Keratinocyte (primary cell): ENCODE measurements around the gene SECTM1. TPM values are rescaled to one million over a fixed set of nuclear protein-coding genes. Genes with fewer than 3 reads are reported as not detected.

Source experiments
- DNase-seq: peaks from one replicate; pipeline ENCODE4 v3.0.0-alpha.2; 2011; ENCODE audit warnings: low read depth, missing footprints, low spot score
- FAIRE-seq: peaks from 2 replicates; lab custom pipeline; 2011; peaks lifted over from hg19 to GRCh38; lab: Jason Lieb, UNC
- H2AFZ ChIP-seq: 2 replicates; pipeline ENCODE4 v1.6.0; 2012; ENCODE audit warnings: low read length, control low read depth, inconsistent platforms; ENCODE audit not compliant: control insufficient read depth
- H3K27ac ChIP-seq: 2 replicates; pipeline ENCODE4 v1.5.1; 2011; ENCODE audit warnings: low read length; ENCODE audit not compliant: control insufficient read depth, insufficient read depth
- H3K27me3 ChIP-seq: 3 replicates; pipeline ENCODE4 v1.6.0; 2011; ENCODE audit warnings: low read length; ENCODE audit not compliant: control insufficient read depth, insufficient read depth; ENCODE audit errors: extremely low read depth
- H3K36me3 ChIP-seq, 2 experiments: 2 replicates in 1 of 2; 3 replicates in 1 of 2; pipeline ENCODE4 v1.5.1; 2011; ENCODE audit warnings: low read length in 2 of 2, mild to moderate bottlenecking in 1 of 2; ENCODE audit not compliant: control insufficient read depth in 2 of 2, insufficient read depth in 2 of 2; ENCODE audit errors: extremely low read depth in 1 of 2
- H3K4me1 ChIP-seq: 3 replicates; pipeline ENCODE4 v1.5.1; 2011; ENCODE audit warnings: low read length; ENCODE audit not compliant: control insufficient read depth, insufficient read depth; ENCODE audit errors: extremely low read depth
- H3K4me2 ChIP-seq: 3 replicates; pipeline ENCODE4 v1.6.0; 2011; ENCODE audit warnings: low read depth, low read length; ENCODE audit not compliant: control insufficient read depth, insufficient read depth; ENCODE audit errors: extremely low read depth
- H3K4me3 ChIP-seq, 3 experiments: fragments of 200-600 bp in 1 of 3; sonication (generic) in 1 of 3; 2 replicates in 2 of 3; 3 replicates in 1 of 3; pipeline ENCODE4 v1.5.1; 2011 to 2016; ENCODE audit warnings: low read length in 3 of 3, mild to moderate bottlenecking in 3 of 3, control low read depth in 2 of 3, inconsistent platforms in 1 of 3, low read depth in 1 of 3, mixed read lengths in 1 of 3, mixed run types in 1 of 3, moderate library complexity in 1 of 3; ENCODE audit not compliant: control insufficient read depth in 2 of 3, insufficient read depth in 2 of 3; ENCODE audit errors: extremely low read depth in 1 of 3
- H3K79me2 ChIP-seq: 2 replicates; pipeline ENCODE4 v1.6.0; 2012; ENCODE audit warnings: low read length; ENCODE audit not compliant: control insufficient read depth, insufficient read depth
- H3K9ac ChIP-seq: 3 replicates; pipeline ENCODE4 v1.6.0; 2011; ENCODE audit warnings: low read length; ENCODE audit not compliant: control insufficient read depth, insufficient read depth; ENCODE audit errors: extremely low read depth
- H3K9me1 ChIP-seq: 3 replicates; pipeline ENCODE4 v1.6.0; 2011; ENCODE audit warnings: low read length; ENCODE audit not compliant: control insufficient read depth, insufficient read depth; ENCODE audit errors: extremely low read depth
- H3K9me3 ChIP-seq: 2 replicates; pipeline ENCODE4 v1.5.1; 2012; ENCODE audit warnings: low read depth, low read length; ENCODE audit not compliant: control insufficient read depth
- H4K20me1 ChIP-seq: 3 replicates; pipeline ENCODE4 v1.6.0; 2011; ENCODE audit warnings: low read length; ENCODE audit not compliant: control insufficient read depth, insufficient read depth; ENCODE audit errors: extremely low read depth
- EZH2 ChIP-seq: IDR thresholded peaks from one replicate; pipeline ENCODE4 v1.6.1; 2012; ENCODE audit warnings: inconsistent platforms, mild to moderate bottlenecking, low read length, moderate library complexity
- dilution Hi-C: fragments of 300-500 bp; cut with MboI; formaldehyde crosslinking; loops from one replicate; pipeline ENCODE4 v1.7.0; 2020; ENCODE audit warnings: low sequenced_read_pairs; ENCODE audit not compliant: extremely low pct_ligation_motif_present
- polyA plus RNA-seq, 5 experiments: library from polyadenylated mRNA; depleted of rRNA in 3 of 5; stranded (reverse) in 3 of 5; stranded (forward) in 1 of 5; unstranded in 1 of 5; fragments of >200 nt; gene quantifications; 1 replicate in 1 of 5; 2 replicates in 3 of 5; 3 replicates in 1 of 5; pipeline versions ENCODE4 v1.2.1 to v1.2.3, GENCODE V29; 2011 to 2012; ENCODE audit warnings: missing spikeins in 2 of 5, low read depth in 1 of 5, low replicate concordance in 1 of 5
- TF ChIP-seq, protein P1 (sequence below), 3 experiments: IDR thresholded peaks in 1 of 3; conservative IDR thresholded peaks in 1 of 3; optimal IDR thresholded peaks in 1 of 3; 2 replicates in 2 of 3; 3 replicates in 1 of 3; pipeline versions ENCODE3 to v1.5.1; 2011; ENCODE audit warnings: low read length in 3 of 3, mild to moderate bottlenecking in 3 of 3, moderate library complexity in 2 of 3, control low read depth in 1 of 3, inconsistent platforms in 1 of 3; ENCODE audit not compliant: insufficient read depth in 2 of 3; ENCODE audit errors: extremely low read depth in 1 of 3

SECTM1 gene
- polyA plus RNA-seq, 1 donor (not counting 4 experiments of a cell fraction or from before 2014, with no cell fraction given), result 2.0 TPM

DNA sequence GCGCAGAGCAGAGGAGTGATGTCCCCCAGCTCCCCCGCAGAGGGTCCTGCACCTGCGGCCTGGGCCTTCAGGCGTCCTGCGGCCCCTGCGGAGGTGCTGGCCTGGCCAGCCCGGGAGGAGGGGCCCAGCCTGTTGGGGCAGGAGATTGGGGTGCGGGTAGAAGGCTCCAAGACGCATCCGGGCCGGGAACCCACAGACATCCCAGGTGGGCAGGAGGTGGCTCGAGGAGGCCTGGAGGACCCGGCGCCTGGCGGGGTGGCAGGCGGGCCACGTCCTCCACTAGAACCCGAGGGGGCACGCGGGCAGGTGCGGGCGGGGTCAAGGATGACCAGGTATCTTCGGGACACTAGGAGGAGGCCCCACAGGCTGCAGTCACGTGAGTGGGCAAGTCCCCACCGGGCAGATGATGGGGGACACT, 647 bp upstream of the SECTM1 start:
- dilution Hi-C loops, result no loop called here
- H3K79me2 ChIP-seq, result no peaks in the 10 kb centered on the region
- H3K9ac ChIP-seq, result peak overlapping the region; percentile 28
- no peaks in the 10 kb centered on the region for H3K9me3 ChIP-seq
- H4K20me1 ChIP-seq, result no peaks in the 10 kb centered on the region
- peak overlapping the region; percentile 90 for H3K4me2 ChIP-seq
- H3K27ac ChIP-seq, result no peak overlapping the region
- DNase-seq (no peak), FAIRE-seq (no peak)
- peak overlapping the region in 1 of 3 experiments; percentile 66 for H3K4me3 ChIP-seq
- peaks cover 23% of the 10 kb centered on the region for H3K27me3 ChIP-seq
- no peaks in the 10 kb centered on the region for H3K9me1 ChIP-seq
- H3K36me3 ChIP-seq, result no peaks in the 10 kb centered on the region
- peaks cover 53% of the 10 kb centered on the region for H3K4me1 ChIP-seq
- no peak for TF ChIP-seq EZH2
- TF ChIP-seq, protein P1, sequence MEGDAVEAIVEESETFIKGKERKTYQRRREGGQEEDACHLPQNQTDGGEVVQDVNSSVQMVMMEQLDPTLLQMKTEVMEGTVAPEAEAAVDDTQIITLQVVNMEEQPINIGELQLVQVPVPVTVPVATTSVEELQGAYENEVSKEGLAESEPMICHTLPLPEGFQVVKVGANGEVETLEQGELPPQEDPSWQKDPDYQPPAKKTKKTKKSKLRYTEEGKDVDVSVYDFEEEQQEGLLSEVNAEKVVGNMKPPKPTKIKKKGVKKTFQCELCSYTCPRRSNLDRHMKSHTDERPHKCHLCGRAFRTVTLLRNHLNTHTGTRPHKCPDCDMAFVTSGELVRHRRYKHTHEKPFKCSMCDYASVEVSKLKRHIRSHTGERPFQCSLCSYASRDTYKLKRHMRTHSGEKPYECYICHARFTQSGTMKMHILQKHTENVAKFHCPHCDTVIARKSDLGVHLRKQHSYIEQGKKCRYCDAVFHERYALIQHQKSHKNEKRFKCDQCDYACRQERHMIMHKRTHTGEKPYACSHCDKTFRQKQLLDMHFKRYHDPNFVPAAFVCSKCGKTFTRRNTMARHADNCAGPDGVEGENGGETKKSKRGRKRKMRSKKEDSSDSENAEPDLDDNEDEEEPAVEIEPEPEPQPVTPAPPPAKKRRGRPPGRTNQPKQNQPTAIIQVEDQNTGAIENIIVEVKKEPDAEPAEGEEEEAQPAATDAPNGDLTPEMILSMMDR (optimal IDR thresholded peaks at IDR 0.05 in 1 of 3, IDR thresholded peaks at IDR 0.05 in 1 of 3, conservative IDR thresholded peaks at IDR 0.05 in 1 of 3; ENCODE audit: extremely low read depth in 1 of 3, insufficient read depth in 2 of 3, low read length in 3 of 3), result no peak
- no peak overlapping the region for H2AFZ ChIP-seq

DNA sequence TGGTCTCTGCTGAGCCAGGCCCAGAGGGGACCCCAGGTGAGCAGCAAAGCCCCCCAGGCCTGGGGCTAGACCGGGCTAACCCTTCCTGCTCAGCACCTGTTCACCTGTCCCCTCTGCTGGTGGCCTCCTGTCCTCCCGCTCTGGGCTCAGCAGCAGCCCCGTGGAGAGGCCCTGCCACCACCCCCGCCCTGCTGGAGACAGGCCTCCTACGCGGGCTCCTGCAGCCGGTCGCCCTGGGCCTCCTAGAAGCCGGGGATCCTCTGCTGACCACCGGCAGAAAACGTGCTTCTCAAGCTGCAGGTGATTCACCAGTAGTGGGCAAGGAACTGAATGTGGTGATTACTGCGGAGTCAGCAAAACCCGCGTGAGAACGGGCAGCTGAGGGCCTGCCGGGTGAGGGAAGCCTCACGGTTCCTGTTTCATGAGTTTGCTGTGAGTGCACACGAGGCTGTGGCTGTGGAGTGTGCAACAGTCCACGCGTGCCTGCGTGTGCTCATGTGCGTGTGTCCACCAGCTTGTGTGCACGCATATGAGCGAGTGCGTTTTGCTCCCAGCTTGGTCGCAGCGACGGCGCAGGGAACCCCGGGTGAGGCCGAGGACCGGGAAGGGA, 792 bp downstream of the SECTM1 start:
- TF ChIP-seq, protein P1 (optimal IDR thresholded peaks at IDR 0.05 in 1 of 3, IDR thresholded peaks at IDR 0.05 in 1 of 3, conservative IDR thresholded peaks at IDR 0.05 in 1 of 3; ENCODE audit: extremely low read depth in 1 of 3, insufficient read depth in 2 of 3, low read length in 3 of 3), result no peak
- TF ChIP-seq EZH2, result no peak
- Histone ChIP-seq H3K27me3 (peaks cover 28% of the 10 kb centered on the region), H3K4me3 (peak overlapping the region; percentile 29 to 64 (median 56)), H3K27ac (peak overlapping the region; percentile 6), H2AFZ (peak overlapping the region; percentile 19), H3K9me3 (no peaks in the 10 kb centered on the region), H3K4me1 (peaks cover 49% of the 10 kb centered on the region), H3K4me2 (peak overlapping the region; percentile 82), H3K9me1 (no peaks in the 10 kb centered on the region), H3K36me3 (no peaks in the 10 kb centered on the region), H3K79me2 (no peaks in the 10 kb centered on the region), H4K20me1 (no peaks in the 10 kb centered on the region), H3K9ac (peak overlapping the region; percentile 67)
- FAIRE-seq, result no peak
- dilution Hi-C loops, result no loop called here
- peak; percentile 35 for DNase-seq
